ENCODE measurements around the gene TMEM80.
"Not testable (repeated sequence)": the region's sequence is repeated elsewhere in the genome, so short reads cannot be mapped to it uniquely, and the experiment has no call there.

Gene TMEM80

DNA sequence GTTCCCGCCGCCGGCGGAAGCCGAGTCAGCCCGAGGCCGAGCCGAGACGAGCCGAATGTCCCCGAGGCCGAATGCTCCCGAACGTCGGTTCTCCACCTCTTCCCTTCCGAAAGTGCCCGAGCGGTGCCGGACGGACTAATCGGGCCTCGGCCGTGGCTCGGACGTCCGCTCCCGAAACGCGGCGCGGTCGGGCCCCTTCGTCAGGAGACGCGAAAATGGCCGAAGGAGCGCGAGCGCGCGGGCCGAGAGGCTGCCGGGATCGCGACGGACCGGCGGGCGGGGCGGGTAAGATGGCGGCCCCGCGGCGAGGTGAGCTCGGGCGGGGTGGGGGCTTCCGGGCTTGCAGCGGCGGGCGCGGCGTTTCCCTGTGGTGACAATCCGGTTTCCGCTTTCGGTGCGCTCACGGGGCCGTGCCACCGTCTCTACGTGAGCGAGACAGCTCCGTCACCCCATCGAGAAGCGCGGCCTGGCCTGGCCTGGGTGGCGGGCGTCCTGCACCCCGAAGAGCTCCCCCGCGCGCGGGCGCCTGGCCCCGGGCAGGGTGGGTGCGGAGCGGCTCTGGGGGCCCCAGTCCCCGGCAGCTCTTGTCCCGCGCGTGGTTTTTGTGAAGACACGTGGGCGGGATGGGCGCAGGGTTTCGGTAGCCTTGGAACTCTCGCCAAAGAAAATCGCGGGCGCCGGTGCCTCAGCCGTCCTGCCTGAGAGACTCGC lies at the start of gene TMEM80:
Gene TMEM80 (plus strand): TSS at position 279 of the 711 bp plus-strand sequence. CDS start 12 bp downstream, at position 291.
- DNase-seq: peak; percentile 97

GRCh38 chr11:646214-646613 lies 49.4 kb upstream of the TMEM80 start:
- no peak for DNase-seq

DNA sequence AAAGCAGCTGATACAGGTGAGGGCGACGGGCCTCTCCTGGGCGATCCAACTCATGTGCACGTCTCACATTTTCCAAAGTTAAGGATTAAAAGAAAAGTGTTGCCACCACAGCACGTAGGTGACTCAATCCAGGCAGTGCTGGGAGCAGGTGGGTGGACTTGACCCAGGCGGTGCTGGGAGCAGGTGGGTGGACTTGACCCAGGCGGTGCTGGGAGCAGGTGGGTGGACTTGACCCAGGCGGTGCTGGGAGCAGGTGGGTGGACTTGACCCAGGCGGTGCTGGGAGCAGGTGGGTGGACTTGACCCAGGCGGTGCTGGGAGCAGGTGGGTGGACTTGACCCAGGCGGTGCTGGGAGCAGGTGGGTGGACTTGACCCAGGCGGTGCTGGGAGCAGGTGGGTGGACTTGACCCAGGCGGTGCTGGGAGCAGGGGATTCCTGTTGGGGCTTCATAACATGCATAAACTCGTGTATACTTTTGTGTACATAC lies 47.9 kb upstream of the TMEM80 start:
- not testable (repeated sequence) for DNase-seq

- DNase-seq: no peak
Measured at GRCh38 chr11:650482-650881, 45.1 kb upstream of the TMEM80 start.

GRCh38 chr11:653136-653535 lies 42.5 kb upstream of the TMEM80 start:
- DNase-seq: not testable (repeated sequence)

- no peak for DNase-seq
Measured at GRCh38 chr11:653837-654236, 41.8 kb upstream of the TMEM80 start.

- not testable (repeated sequence) for DNase-seq
Measured at GRCh38 chr11:654444-654843, 41.2 kb upstream of the TMEM80 start.

DNA sequence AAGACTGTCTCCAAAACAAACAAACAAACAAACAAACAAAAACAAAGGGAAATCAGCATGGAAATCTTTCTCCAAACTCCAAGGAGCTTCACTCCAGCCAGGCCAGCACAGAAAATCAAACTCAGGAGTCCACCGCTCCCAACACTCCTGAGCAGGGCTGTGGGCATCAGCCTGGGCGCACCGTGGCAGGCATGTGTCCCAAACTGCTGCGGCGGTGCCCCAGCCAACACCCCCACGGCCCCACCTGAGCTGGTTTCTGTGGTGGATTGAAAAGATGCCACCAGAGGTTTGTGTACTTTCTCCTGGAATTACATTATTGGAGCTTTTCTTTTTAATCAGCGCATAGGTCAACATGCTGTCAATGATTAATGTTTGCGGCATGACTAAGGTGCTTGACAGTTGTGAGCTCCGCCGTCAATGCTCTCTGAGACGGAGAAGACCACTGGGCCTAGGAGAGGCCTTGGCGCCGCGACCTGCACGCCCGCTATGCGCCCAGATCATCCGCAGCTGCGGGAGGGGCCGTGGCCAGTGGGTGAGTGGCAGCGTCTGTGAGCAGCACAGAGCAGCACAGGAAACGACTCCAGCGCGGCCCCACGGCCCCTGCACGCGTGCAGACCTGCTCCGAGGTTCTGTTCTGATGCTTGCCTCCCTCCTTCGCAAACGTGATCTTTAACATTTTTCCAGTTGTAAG lies 40.4 kb upstream of the TMEM80 start:
- no peak for DNase-seq

DNA sequence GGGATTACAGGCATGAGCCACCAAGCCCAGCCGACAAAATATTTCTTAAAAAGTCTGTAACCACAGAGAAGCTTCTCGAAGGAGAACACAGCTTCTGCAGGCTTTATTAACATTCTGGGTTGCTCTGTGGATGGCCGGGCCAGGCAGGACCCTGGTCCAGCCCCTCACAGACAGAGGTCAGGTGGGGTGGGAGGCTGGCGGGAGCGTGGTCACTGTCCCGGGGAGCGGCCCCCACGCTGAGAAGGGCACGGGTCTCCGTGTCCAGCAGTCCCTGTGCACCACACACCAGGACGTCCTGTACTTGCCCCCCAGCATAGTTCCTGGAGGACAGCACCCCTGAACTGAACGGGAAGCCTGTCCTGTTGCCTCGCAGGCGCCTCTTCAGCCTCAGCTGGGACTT lies 39.2 kb upstream of the TMEM80 start:
- DNase-seq: no peak

DNA sequence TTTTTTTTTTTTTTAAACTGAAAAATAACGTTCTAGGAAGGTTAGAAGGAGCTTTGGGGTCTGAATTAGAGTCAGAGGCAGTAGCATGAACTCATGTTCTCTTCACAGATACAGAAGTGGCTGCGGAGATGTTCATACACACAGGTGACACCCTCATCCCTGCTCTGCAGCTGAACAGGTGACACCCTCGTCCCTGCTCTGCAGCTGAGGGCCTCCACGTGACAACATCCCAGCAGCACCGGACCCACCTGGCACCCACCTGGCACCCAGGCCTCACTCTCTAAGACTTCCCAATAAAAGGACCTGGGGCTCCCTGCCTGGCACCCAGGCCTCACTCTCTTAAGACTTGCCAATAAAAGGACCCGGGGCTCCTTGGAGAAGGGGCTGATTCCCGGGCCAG lies 38.8 kb upstream of the TMEM80 start:
- DNase-seq: no peak

- no peak for DNase-seq
Measured at GRCh38 chr11:657691-658126, 37.9 kb upstream of the TMEM80 start.

DNA sequence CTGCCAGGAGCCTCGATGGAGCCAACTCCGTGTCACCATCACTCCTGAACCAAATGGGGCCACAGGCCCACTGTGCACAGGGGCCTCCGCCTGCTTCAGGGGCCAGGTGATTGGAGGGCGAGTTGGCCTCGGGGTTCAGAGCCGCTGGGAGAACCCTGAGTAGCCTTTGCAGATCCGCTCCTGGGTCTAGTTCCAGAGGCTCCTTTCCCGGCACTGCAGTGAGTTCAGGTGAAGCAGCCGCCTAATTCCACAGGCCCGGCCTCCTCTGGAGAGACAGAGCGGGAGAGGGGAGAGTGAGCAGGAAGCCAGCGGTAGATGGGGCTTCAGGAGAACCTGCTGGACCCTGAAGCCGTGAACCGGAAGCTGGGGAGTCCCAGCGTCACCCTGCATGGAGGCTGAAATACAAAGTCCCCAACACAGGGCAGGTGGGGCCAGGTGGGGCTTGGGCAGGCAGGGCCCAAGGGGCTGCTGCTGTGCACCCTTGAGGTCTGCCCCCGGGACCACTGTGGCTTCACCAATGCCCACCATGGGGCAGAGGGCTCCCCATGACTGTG lies 36.0 kb upstream of the TMEM80 start:
- DNase-seq: no peak

- DNase-seq: no peak
Measured at GRCh38 chr11:660281-660680, 35.3 kb upstream of the TMEM80 start.

- no peak for DNase-seq
Measured at GRCh38 chr11:660681-661444, 34.8 kb upstream of the TMEM80 start.

DNA sequence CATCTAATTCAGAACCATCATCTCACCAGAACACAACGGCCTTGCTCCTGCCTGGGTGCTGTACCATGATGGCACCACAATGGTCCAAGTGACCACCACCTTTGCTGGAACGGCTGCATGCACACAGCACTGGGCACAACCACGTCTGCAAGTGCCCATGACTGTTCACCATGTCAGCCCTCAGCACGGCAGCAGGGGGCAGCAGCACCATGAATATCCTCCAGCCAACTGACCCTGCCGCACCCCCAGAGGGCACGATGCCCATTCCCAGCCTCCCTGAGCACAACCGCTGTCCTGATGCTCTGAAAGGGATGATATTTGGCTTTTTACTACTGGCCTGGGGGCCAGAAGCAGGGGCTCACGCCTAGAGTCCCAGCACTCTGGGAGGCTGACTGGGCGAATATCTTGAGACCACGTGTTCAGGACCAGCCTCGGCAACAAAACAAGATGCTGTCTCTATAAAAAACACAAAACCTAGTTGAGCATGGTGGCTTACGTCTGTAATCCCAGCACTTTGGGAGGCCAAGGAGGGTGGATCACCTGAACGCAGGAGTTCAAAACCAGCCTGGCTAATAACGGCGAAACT lies 32.8 kb upstream of the TMEM80 start:
- DNase-seq: peak; percentile 39

GRCh38 chr11:665062-665703 lies 30.4 kb upstream of the TMEM80 start:
- no peak for DNase-seq

DNA sequence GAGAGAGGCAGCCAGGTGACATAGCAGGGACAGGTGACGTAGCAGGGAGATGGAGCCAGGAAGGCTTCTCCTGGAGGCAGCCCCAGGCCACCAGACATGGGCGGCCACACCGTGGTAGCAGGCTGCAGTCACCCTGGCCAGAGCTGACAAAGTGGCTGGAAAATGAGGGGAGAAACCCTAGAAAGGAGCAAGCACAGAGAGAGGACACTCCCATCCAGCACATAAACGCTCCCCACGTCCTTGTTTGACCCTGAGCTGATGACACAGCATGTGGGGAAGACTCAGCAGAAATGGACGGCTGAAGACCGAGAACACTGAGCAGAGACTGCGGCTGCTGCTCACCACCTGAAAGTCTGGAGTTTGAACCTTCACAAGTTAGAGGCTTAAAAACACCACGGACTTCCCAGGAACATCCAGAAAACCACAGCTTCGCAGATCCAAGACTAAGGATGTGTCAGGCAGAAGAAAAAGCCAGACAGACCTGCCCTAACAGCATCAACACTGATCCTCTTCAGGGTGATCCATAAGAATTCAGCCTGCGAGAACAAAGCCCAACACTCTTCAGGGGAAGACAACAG lies 29.8 kb upstream of the TMEM80 start:
- DNase-seq: no peak

DNA sequence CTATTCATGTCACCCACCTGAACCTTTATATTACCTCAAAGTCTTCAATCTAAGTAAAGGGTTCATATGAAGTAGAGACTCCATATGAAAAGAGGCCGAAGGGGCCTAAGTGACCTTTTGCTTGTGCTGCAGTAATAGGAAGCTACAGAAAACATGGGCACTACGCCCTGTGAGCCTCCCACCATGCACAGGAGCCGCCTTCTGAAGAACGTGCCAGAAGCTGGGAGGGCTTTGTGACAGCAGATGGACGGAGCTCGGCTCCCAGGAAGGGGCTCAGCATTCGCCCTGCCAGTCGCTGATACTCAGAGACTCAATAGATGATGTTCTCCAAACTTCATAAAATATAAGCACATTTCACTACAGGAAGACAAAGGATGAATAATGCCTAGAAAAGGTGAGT lies 21.8 kb upstream of the TMEM80 start:
- no peak for DNase-seq

- DNase-seq: no peak
Measured at GRCh38 chr11:674406-674805, 21.2 kb upstream of the TMEM80 start.

GRCh38 chr11:678297-678696 lies 17.3 kb upstream of the TMEM80 start:
- no peak for DNase-seq

GRCh38 chr11:679271-680207 lies 16.1 kb upstream of the TMEM80 start:
- no peak for DNase-seq
